GM18858 (cell line): ENCODE results near the gene NUBPL.
"Not testable (repeated sequence)": the region's sequence is repeated elsewhere in the genome, so short reads cannot be mapped to it uniquely, and the experiment has no call there.

Source experiments
- ATAC-seq: cut with Tn5 transposase; IDR thresholded peaks from one replicate; pipeline ENCODE4 v1.9.1; 2021; ENCODE audit not compliant: unreplicated experiment

The NUBPL gene

GRCh38 chr14:31576949-31577348 is 15.7 kb downstream of the NUBPL start:
- ATAC-seq: no peak

- ATAC-seq: no peak
Observed at GRCh38 chr14:31578266-31578665, 17.1 kb downstream of the NUBPL start.

GRCh38 chr14:31578792-31579501 is 17.7 kb downstream of the NUBPL start:
- no peak for ATAC-seq

GRCh38 chr14:31580234-31580633 is 19.0 kb downstream of the NUBPL start:
- ATAC-seq: no peak

GRCh38 chr14:31582286-31582691 is 21.1 kb downstream of the NUBPL start:
- ATAC-seq: no peak

- no peak for ATAC-seq
Observed at GRCh38 chr14:31582836-31583452, 21.7 kb downstream of the NUBPL start.

GRCh38 chr14:31590206-31590605 is 29.0 kb downstream of the NUBPL start:
- ATAC-seq: no peak

GRCh38 chr14:31592122-31592521 is 30.9 kb downstream of the NUBPL start:
- ATAC-seq: no peak

GRCh38 chr14:31592631-31593030 is 31.4 kb downstream of the NUBPL start:
- no peak for ATAC-seq

GRCh38 chr14:31596342-31597095 is 35.3 kb downstream of the NUBPL start:
- no peak for ATAC-seq

GRCh38 chr14:31605702-31606101 is 44.5 kb downstream of the NUBPL start:
- ATAC-seq: no peak

- no peak for ATAC-seq
Observed at GRCh38 chr14:31611778-31612433, 50.7 kb downstream of the NUBPL start.

- no peak for ATAC-seq
Observed at GRCh38 chr14:31613188-31613587, 52.0 kb downstream of the NUBPL start.

- not testable (repeated sequence) for ATAC-seq
Observed at GRCh38 chr14:31618884-31619283, 57.7 kb downstream of the NUBPL start.

- no peak for ATAC-seq
Observed at GRCh38 chr14:31619440-31619839, 58.2 kb downstream of the NUBPL start.

- ATAC-seq: not testable (repeated sequence)
Observed at GRCh38 chr14:31620898-31621297, 59.7 kb downstream of the NUBPL start.

- ATAC-seq: no peak
Observed at GRCh38 chr14:31622060-31622459, 60.9 kb downstream of the NUBPL start.

GRCh38 chr14:31652900-31653299 is 91.7 kb downstream of the NUBPL start:
- not testable (repeated sequence) for ATAC-seq

GRCh38 chr14:31657917-31658316 is 96.7 kb downstream of the NUBPL start:
- no peak for ATAC-seq

- no peak for ATAC-seq
Observed at GRCh38 chr14:31659278-31659677, 98.1 kb downstream of the NUBPL start.

GRCh38 chr14:31660191-31660590 is 99.0 kb downstream of the NUBPL start:
- peak; percentile 77 for ATAC-seq
